SHP77 treated with DMSO at 0.1 percent for 48 hours (cell line): ENCODE data around the gene TMEM98.
"Not testable (repeated sequence)": the region's sequence is repeated elsewhere in the genome, so short reads cannot be mapped to it uniquely, and the experiment has no call there.

Source experiments
- DNase-seq: peaks from one replicate; lab custom pipeline; 2025; lab: John Stamatoyannopoulos, UW

Gene TMEM98

DNA sequence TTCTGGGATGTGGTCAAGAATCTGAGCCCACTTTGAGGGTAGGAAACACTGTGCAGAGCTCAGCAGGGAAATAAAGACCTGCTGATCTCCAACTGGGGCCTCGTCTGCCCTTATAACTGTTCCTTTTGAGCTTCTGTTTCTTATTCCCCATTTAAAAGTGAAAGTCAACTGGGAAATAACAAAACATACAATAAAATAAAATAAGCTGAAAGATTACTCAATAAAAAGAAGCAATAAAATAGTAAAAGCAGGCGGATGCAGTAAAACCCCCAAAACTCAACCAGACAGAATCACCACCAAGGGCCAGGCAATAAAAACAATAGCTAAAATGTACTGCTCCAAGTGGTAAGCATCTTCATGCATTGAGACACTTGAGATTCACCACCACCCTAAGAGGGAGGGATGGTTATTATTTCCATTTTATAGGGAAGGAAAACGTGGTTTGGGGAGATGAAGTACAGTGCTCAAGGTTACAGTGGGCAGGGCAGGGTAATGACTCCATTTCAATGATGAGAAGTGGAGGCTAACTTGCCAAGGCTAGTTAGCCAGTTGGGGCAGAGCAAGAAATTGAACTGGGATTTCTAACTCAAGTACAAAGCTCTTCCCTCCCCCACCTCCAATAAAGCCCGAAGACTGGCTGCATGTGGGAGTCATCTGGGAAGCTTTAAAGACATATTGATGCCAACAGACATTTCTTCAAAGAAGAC, 57.2 kb downstream of the TMEM98 start:
- DNase-seq = no peak

DNA sequence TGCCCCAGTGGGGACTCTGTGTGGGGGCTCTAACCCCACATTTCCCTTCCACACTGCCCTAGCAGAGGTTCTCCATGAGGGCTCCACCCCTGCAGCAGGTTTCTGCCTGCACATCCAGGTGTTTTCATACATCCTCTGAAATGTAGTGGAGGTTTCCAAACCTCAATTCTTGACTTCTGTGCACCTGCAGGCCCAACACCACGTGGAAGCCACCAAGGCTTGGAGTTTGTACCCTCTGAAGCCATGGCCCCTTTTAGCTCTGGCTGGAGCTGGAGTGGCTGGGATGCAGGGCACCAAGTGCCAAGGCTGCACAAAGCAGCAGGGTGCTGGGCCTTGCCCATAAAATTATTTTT, 59.5 kb downstream of the TMEM98 start:
- not testable (repeated sequence) for DNase-seq

DNA sequence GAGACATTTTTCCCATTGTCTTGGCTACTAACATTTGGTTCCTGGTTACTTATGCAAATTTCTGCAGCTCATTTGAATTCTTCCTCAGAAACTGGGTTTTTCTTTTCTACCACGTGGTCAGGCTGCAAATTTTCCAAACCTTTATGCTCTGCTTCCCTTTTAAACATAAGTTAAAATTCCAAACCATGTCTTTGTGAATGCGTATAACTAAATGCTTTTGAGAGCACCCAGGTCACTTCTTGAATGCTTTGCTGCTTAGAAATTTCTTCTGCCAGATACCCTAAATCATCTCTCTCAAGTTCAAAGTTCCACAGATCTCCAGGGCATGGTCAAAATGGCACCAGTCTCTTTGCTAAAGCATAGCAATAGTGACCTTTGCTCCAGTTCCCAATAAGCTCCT, 59.9 kb downstream of the TMEM98 start:
- not testable (repeated sequence) for DNase-seq

DNA sequence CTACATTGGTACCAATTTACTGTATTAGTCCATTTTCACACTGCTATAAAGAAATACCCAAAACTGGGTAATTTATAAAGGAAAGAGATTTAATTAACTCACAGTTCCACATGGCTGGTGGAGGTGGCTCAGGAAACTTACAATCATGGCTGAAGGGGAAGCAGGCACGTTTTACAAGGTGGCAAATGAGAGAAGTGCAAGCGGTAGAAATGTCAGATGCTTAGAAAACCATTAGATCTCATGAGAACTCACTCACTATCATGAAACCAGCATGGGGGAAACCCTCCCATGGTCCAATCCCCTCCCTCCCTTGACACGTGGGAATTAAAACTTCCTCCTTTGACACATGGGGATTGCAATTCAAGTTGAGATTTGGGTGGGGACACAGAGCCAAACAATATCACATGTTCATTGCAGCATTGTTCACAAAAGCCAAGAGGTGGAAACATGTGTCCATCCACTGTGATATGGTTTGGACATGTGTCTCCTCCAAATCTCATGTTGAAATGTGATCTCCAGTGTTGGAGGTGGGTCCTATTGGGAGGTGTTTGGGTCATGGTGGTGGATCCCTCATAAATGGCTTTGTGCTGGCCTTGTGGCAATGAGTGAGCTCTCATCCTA, 60.6 kb downstream of the TMEM98 start:
- DNase-seq = no peak

DNA sequence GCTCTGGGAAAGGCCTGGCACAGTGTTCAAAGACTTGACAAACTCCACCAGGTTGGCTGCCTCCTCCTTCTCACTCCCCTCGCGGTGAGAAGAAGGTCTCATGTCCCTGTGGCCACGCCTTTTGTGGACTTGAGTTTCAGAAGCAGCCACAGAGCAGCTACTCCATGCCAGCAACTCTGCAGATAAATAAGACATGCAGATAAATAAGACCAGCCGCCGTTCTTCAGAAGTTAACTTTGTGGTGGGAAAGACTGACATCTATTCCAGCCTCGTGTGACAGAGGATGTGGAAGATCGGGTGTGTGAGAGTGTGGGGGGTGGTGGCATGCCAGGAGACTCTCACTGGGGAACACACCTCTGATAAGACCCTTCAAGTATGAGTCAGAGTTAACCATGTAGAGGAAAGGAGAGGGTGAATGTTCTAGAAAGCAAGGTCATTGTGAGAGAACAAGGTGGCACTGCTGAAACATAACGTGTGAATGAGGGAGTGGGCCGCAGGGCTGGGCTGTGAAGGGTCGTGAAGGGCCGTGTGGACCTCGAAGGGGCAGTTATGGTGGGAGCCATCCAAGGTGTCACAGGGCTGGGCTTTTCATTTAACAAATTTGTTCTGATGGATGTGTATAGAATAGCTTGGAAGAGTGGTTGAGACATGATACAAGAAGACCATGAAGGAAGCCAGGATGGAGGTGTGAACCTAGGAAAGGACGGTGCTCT, 64.5 kb downstream of the TMEM98 start:
- DNase-seq = no peak

DNA sequence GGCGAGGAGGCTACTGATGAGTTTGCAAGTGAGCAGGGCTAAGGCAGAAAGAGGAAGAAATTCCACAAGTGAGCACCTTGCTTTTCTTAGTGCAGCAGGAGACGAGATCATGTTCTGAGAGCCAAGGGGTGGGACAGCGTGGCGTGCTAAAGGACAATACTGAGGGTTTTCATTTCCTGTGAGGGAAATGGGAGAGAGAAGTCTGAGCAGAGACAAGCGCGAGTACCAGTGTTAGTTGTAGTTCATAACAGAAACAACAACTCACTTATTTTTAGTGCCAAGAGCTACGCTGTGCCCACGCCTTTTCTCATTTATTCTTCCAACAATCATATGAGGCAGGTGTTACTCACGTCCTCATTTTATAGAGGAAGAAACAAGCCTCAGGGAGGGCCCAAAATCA, 66.0 kb downstream of the TMEM98 start:
- no peak for DNase-seq
